HEK293 (cell line): ENCODE measurements around the gene STK36.

Experiments used
- CTCF ChIA-PET: fragments of 350-600 bp; formaldehyde crosslinking; extraction: SDS; loops from one replicate; lab custom pipeline; 2021; ENCODE audit warnings: antibody characterized with exemption; lab: Yijun Ruan, JAX
- POLR2A ChIA-PET: fragments of 300-600 bp; formaldehyde crosslinking; extraction: SDS; loops from one replicate; lab custom pipeline; 2020; ENCODE audit warnings: antibody characterized with exemption, inconsistent platforms; lab: Yijun Ruan, JAX
- H3K27ac ChIP-seq: fragments of 200-500 bp; sonication (Bioruptor generic); 2 replicates; pipeline ENCODE4 v1.5.1; 2014; ENCODE audit warnings: low read depth, low read length, control low read depth, inconsistent platforms; ENCODE audit errors: extremely low read depth
- H3K36me3 ChIP-seq, 2 experiments: fragments of 200-500 bp in 1 of 2; sonication (Bioruptor generic) in 1 of 2; 1 replicate in 1 of 2; 2 replicates in 1 of 2; pipeline ENCODE4 v1.5.1; 2014 to 2017; ENCODE audit warnings: inconsistent platforms in 2 of 2, low read length in 2 of 2; ENCODE audit not compliant: control insufficient read depth in 2 of 2, insufficient read depth in 1 of 2
- H3K4me1 ChIP-seq: fragments of 200-500 bp; sonication (Bioruptor generic); 2 replicates; pipeline ENCODE4 v1.5.1; 2014; ENCODE audit warnings: mild to moderate bottlenecking, low read length, inconsistent platforms; ENCODE audit not compliant: control insufficient read depth, insufficient read depth
- H3K4me3 ChIP-seq: 2 replicates; pipeline ENCODE4 v1.5.1; 2011; ENCODE audit warnings: low read depth, mild to moderate bottlenecking, control low read depth, low read length, moderate library complexity
- H3K9me3 ChIP-seq: fragments of 200-500 bp; sonication (Bioruptor generic); 2 replicates; pipeline ENCODE4 v1.5.1; 2014; ENCODE audit warnings: low read depth, low read length, inconsistent platforms; ENCODE audit not compliant: control insufficient read depth, insufficient read depth
- GLI2 ChIP-seq: fragments of 450-650 bp; formaldehyde crosslinking; IDR thresholded peaks from 2 replicates; pipeline ENCODE4; 2017; ENCODE audit warnings: missing biosample characterization, missing genetic modification characterization, low read depth, borderline replicate concordance
- SCRT2 ChIP-seq: fragments of 450-650 bp; formaldehyde crosslinking; IDR thresholded peaks from 2 replicates; pipeline ENCODE4 v1.5.1; 2016; ENCODE audit warnings: missing biosample characterization, missing genetic modification characterization
- WT1 ChIP-seq: fragments of 450-650 bp; formaldehyde crosslinking; IDR thresholded peaks from 2 replicates; pipeline ENCODE4 v1.5.1; 2016; ENCODE audit warnings: missing biosample characterization, missing genetic modification characterization
- ZNF169 ChIP-seq: fragments of 450-650 bp; formaldehyde crosslinking; IDR thresholded peaks from 2 replicates; pipeline ENCODE4 v1.5.1; 2016; ENCODE audit warnings: missing biosample characterization, missing genetic modification characterization
- ZNF174 ChIP-seq: fragments of 450-650 bp; formaldehyde crosslinking; IDR thresholded peaks from 2 replicates; pipeline ENCODE4 v1.5.0; 2017; ENCODE audit warnings: missing biosample characterization, mild to moderate bottlenecking, missing genetic modification characterization
- ZNF19 ChIP-seq: fragments of 450-650 bp; formaldehyde crosslinking; IDR thresholded peaks from 2 replicates; pipeline ENCODE4; 2016; ENCODE audit warnings: missing biosample characterization, missing genetic modification characterization, low read depth
- ZNF23 ChIP-seq: fragments of 450-650 bp; formaldehyde crosslinking; IDR thresholded peaks from 2 replicates; pipeline ENCODE4 v1.5.1; 2016; ENCODE audit warnings: missing biosample characterization, missing genetic modification characterization, borderline replicate concordance
- ZNF292 ChIP-seq: fragments of 450-650 bp; formaldehyde crosslinking; IDR thresholded peaks from 2 replicates; pipeline ENCODE4 v1.5.1; 2016; ENCODE audit warnings: low read depth, missing biosample characterization, missing genetic modification characterization, borderline replicate concordance
- ZNF555 ChIP-seq: fragments of 450-650 bp; formaldehyde crosslinking; conservative IDR thresholded peaks from 2 replicates; pipeline ENCODE4 v1.5.1; 2017; ENCODE audit warnings: missing biosample characterization, mild to moderate bottlenecking, missing genetic modification characterization, inconsistent platforms
- ZNF677 ChIP-seq: fragments of 450-650 bp; IDR thresholded peaks from 2 replicates; pipeline ENCODE4 v1.5.0; 2018; ENCODE audit warnings: missing biosample characterization, mild to moderate bottlenecking, missing genetic modification characterization, moderate library complexity
- ZNF768 ChIP-seq: fragments of 450-650 bp; formaldehyde crosslinking; IDR thresholded peaks from 2 replicates; pipeline ENCODE4 v1.5.1; 2018; ENCODE audit warnings: missing biosample characterization, mild to moderate bottlenecking, missing genetic modification characterization
- TF ChIP-seq, protein P1 (sequence below): fragments of 450-650 bp; formaldehyde crosslinking; IDR thresholded peaks from 2 replicates; pipeline ENCODE4 v1.5.1; 2016; ENCODE audit warnings: missing biosample characterization, missing genetic modification characterization
- TF ChIP-seq, protein P2 (sequence below): fragments of 450-650 bp; formaldehyde crosslinking; IDR thresholded peaks from 2 replicates; pipeline ENCODE4 v1.5.1; 2017; ENCODE audit warnings: missing biosample characterization, mild to moderate bottlenecking, missing genetic modification characterization, moderate library complexity
- TF ChIP-seq, protein P3 (sequence below): sonication (generic); formaldehyde crosslinking; IDR thresholded peaks from 2 replicates; pipeline ENCODE4 v1.8.1; 2022; ENCODE audit warnings: mild to moderate bottlenecking, moderate library complexity, missing genetic modification reagents
- TF ChIP-seq, protein P4 (sequence below): fragments of 450-650 bp; formaldehyde crosslinking; IDR thresholded peaks from 2 replicates; pipeline ENCODE4 v1.5.1; 2016; ENCODE audit warnings: missing biosample characterization, missing genetic modification characterization

The STK36 gene

DNA sequence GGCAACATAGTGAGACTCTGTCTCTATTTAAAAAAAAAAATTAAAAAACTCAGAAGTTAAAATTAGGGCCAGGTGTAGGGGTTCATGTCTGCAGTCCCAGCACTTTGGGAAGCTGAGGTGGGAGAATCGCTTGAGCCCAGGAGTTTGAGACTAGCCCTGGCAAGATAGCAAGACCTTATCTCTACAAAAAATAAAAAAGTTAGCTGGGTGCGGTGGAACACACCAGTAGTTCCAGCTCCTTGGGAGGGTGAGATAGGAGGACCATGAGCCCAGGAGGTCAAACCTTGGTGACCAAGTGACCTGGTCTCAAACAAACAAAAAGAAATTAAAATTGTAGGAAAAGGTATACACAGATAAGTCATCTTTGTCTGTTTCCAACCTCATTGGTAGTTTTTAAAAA lies 50.0 kb downstream of the STK36 start:
- Histone ChIP-seq H3K27ac (no peak overlapping the region), H3K9me3 (peaks cover 3% of the 10 kb centered on the region; the same call in 1 of the 2 replicates), H3K4me3 (no peak overlapping the region), H3K4me1 (peaks cover 37% of the 10 kb centered on the region), H3K36me3 (peaks cover 3 to 18% of the 10 kb centered on the region in 2 experiments)
- TF ChIP-seq, protein P1, sequence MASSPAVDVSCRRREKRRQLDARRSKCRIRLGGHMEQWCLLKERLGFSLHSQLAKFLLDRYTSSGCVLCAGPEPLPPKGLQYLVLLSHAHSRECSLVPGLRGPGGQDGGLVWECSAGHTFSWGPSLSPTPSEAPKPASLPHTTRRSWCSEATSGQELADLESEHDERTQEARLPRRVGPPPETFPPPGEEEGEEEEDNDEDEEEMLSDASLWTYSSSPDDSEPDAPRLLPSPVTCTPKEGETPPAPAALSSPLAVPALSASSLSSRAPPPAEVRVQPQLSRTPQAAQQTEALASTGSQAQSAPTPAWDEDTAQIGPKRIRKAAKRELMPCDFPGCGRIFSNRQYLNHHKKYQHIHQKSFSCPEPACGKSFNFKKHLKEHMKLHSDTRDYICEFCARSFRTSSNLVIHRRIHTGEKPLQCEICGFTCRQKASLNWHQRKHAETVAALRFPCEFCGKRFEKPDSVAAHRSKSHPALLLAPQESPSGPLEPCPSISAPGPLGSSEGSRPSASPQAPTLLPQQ (tag by site-specific recombination) = no peak
- TF ChIP-seq, protein P2, sequence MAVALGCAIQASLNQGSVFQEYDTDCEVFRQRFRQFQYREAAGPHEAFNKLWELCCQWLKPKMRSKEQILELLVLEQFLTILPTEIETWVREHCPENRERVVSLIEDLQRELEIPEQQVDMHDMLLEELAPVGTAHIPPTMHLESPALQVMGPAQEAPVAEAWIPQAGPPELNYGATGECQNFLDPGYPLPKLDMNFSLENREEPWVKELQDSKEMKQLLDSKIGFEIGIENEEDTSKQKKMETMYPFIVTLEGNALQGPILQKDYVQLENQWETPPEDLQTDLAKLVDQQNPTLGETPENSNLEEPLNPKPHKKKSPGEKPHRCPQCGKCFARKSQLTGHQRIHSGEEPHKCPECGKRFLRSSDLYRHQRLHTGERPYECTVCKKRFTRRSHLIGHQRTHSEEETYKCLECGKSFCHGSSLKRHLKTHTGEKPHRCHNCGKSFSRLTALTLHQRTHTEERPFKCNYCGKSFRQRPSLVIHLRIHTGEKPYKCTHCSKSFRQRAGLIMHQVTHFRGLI (tag by site-specific recombination) = no peak
- TF ChIP-seq SCRT2 (tag by site-specific recombination) (no peak), ZNF292 (tag by site-specific recombination) (no peak)
- TF ChIP-seq, protein P3, sequence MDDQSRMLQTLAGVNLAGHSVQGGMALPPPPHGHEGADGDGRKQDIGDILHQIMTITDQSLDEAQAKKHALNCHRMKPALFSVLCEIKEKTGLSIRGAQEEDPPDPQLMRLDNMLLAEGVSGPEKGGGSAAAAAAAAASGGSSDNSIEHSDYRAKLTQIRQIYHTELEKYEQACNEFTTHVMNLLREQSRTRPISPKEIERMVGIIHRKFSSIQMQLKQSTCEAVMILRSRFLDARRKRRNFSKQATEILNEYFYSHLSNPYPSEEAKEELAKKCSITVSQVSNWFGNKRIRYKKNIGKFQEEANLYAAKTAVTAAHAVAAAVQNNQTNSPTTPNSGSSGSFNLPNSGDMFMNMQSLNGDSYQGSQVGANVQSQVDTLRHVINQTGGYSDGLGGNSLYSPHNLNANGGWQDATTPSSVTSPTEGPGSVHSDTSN (CRISPR knock-in tag) = no peak
- POLR2A ChIA-PET = no interaction called here
- CTCF ChIA-PET = interaction anchor here (0.5 to 3.5 kb wide), 11 partner anchors 10 to 180 kb away, joined by 3 to 41 read pairs (median 4); partner anchors contain the start of gene TTLL4

DNA sequence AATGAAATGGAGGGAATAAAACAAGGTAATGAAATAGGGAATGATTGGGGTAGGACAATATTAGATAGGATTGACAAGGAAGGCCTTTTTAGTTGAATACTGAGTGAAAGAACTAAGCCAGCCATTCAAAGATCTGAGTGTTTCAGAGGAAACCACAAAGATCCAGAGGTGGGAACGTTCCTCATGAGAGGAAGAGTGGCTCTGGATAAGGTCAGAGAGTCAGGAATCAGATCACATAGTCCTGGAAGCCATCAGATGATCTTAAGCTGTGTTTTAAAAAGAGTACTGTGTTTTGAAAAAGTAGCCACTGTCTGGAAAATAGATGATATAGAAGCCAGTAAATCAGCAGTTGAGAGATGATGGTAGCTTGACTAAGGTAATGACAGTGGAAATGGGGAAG lies 50.5 kb downstream of the STK36 start:
- POLR2A ChIA-PET = interaction anchor here (1.0 kb wide), 1 partner anchor 12 kb away, joined by 6 read pairs; the partner anchor contains the start of gene TTLL4
- no peak overlapping the region for H3K4me3 ChIP-seq
- H3K4me1 ChIP-seq = peaks cover 36% of the 10 kb centered on the region
- H3K9me3 ChIP-seq = peaks cover 3% of the 10 kb centered on the region; the same call in 1 of the 2 replicates
- TF ChIP-seq GLI2 (tag by site-specific recombination) (no peak), WT1 (tag by site-specific recombination) (no peak), ZNF19 (tag by site-specific recombination) (no peak), ZNF555 (tag by site-specific recombination) (no peak), ZNF677 (tag by site-specific recombination) (no peak), ZNF768 (tag by site-specific recombination) (no peak), ZNF169 (tag by site-specific recombination) (no peak), ZNF174 (tag by site-specific recombination) (no peak), ZNF23 (tag by site-specific recombination) (no peak)
- TF ChIP-seq, protein P4, sequence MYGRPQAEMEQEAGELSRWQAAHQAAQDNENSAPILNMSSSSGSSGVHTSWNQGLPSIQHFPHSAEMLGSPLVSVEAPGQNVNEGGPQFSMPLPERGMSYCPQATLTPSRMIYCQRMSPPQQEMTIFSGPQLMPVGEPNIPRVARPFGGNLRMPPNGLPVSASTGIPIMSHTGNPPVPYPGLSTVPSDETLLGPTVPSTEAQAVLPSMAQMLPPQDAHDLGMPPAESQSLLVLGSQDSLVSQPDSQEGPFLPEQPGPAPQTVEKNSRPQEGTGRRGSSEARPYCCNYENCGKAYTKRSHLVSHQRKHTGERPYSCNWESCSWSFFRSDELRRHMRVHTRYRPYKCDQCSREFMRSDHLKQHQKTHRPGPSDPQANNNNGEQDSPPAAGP = no peak
- TF ChIP-seq, all 188 proteins: peak for 0
- CTCF ChIA-PET = interaction anchor here (0.6 to 3.5 kb wide), 11 partner anchors 9 to 180 kb away, joined by 3 to 41 read pairs (median 4); partner anchors contain the start of genes BCS1L, TTLL4 and ZNF142
- Histone ChIP-seq H3K36me3 (peaks cover 3 to 21% of the 10 kb centered on the region in 2 experiments), H3K27ac (peak overlapping the region; percentile 28)
